H9 (cell line): ENCODE measurements around the gene IL15RA. TPM values are rescaled to one million over a fixed set of nuclear protein-coding genes. Genes with fewer than 3 reads are reported as not detected.
A peak's percentile ranks its signal among the peaks of the same experiment; 100 is the strongest.

ENCODE experiments used
- DNase-seq: peaks from one replicate; pipeline ENCODE4 v3.0.0-alpha.2; 2017
- H2AFZ ChIP-seq: one replicate; pipeline ENCODE4 v1.6.1; 2013; ENCODE audit warnings: mild to moderate bottlenecking, low read length, control low read depth, moderate library complexity
- H2AK5ac ChIP-seq: 2 replicates; pipeline ENCODE4 v1.6.1; 2013; ENCODE audit warnings: low read length, control low read depth, mixed read lengths; ENCODE audit not compliant: insufficient read length
- H2BK120ac ChIP-seq: one replicate; pipeline ENCODE4 v1.6.1; 2013; ENCODE audit warnings: low read depth, mild to moderate bottlenecking, low read length, control low read depth, inconsistent platforms; ENCODE audit not compliant: poor library complexity, severe bottlenecking
- H2BK12ac ChIP-seq: 2 replicates; pipeline ENCODE4 v1.6.1; 2013; ENCODE audit warnings: low read length, control low read depth, mixed read lengths, low read depth; ENCODE audit not compliant: insufficient read length
- H2BK15ac ChIP-seq: 2 replicates; pipeline ENCODE4 v1.6.1; 2013; ENCODE audit warnings: low read depth, low read length, control low read depth
- H2BK20ac ChIP-seq: one replicate; pipeline ENCODE4 v1.6.1; 2013; ENCODE audit warnings: low read depth, mild to moderate bottlenecking, low read length, control low read depth, inconsistent platforms; ENCODE audit not compliant: poor library complexity, severe bottlenecking
- H2BK5ac ChIP-seq: 2 replicates; pipeline ENCODE4 v1.6.1; 2013; ENCODE audit warnings: low read length, control low read depth, mixed read lengths; ENCODE audit not compliant: insufficient read length
- H3K14ac ChIP-seq: 2 replicates; pipeline ENCODE4 v1.6.1; 2013; ENCODE audit warnings: low read length, control low read depth; ENCODE audit not compliant: insufficient read depth
- H3K18ac ChIP-seq: 2 replicates; pipeline ENCODE4 v1.6.1; 2013; ENCODE audit warnings: low read depth, mild to moderate bottlenecking, mixed read lengths, low read length, control low read depth; ENCODE audit not compliant: insufficient read length
- H3K23ac ChIP-seq: 2 replicates; pipeline ENCODE4 v1.6.1; 2013; ENCODE audit warnings: low read length, control low read depth, mixed read lengths, low read depth; ENCODE audit not compliant: insufficient read length
- H3K23me2 ChIP-seq: 2 replicates; pipeline ENCODE4 v1.6.1; 2013; ENCODE audit warnings: low read depth, mild to moderate bottlenecking, mixed read lengths, low read length, control low read depth; ENCODE audit not compliant: insufficient read length, poor library complexity, severe bottlenecking
- H3K27ac ChIP-seq: 2 replicates; pipeline ENCODE4 v1.5.1; 2013; ENCODE audit warnings: low read length, control low read depth, mixed read lengths, low read depth; ENCODE audit not compliant: insufficient read length
- H3K27me3 ChIP-seq: 2 replicates; pipeline ENCODE4 v1.6.1; 2013; ENCODE audit warnings: low read length, control low read depth, inconsistent platforms; ENCODE audit not compliant: insufficient read depth
- H3K4ac ChIP-seq: 2 replicates; pipeline ENCODE4 v1.6.1; 2013; ENCODE audit warnings: low read depth, mild to moderate bottlenecking, control low read depth, inconsistent platforms, low read length, moderate library complexity
- H3K4me1 ChIP-seq: 2 replicates; pipeline ENCODE4 v1.6.1; 2013; ENCODE audit warnings: low read length, control low read depth, inconsistent platforms; ENCODE audit not compliant: insufficient read depth
- H3K4me2 ChIP-seq: 2 replicates; pipeline ENCODE4 v1.6.1; 2013; ENCODE audit warnings: low read length, control low read depth, mixed read lengths; ENCODE audit not compliant: insufficient read length, insufficient read depth
- H3K56ac ChIP-seq: 2 replicates; pipeline ENCODE4 v1.6.1; 2013; ENCODE audit warnings: low read depth, mild to moderate bottlenecking, mixed read lengths, low read length, control low read depth; ENCODE audit not compliant: insufficient read length
- H3K79me1 ChIP-seq: 2 replicates; pipeline ENCODE4 v1.6.1; 2013; ENCODE audit warnings: low read depth, mild to moderate bottlenecking, moderate library complexity, low read length, control low read depth, inconsistent platforms; ENCODE audit not compliant: insufficient read depth, poor library complexity, severe bottlenecking
- H3K79me2 ChIP-seq: 2 replicates; pipeline ENCODE4 v1.6.1; 2013; ENCODE audit warnings: low read length, control low read depth, inconsistent platforms; ENCODE audit not compliant: insufficient read depth
- H3K9ac ChIP-seq: 2 replicates; pipeline ENCODE4 v1.6.1; 2013; ENCODE audit warnings: low read length, control low read depth, mixed read lengths; ENCODE audit not compliant: insufficient read length; ENCODE audit errors: extremely low read depth
- H3K9me3 ChIP-seq: one replicate; pipeline ENCODE4 v1.6.1; 2013; ENCODE audit warnings: low read depth, low read length, inconsistent platforms; ENCODE audit not compliant: control insufficient read depth
- H3T11ph ChIP-seq: one replicate; pipeline ENCODE4 v1.6.1; 2013; ENCODE audit warnings: mild to moderate bottlenecking, low read length, control low read depth, inconsistent platforms
- H4K20me1 ChIP-seq: one replicate; pipeline ENCODE4 v1.6.1; 2013; ENCODE audit not compliant: control insufficient read depth, insufficient read length, insufficient read depth
- H4K5ac ChIP-seq: 2 replicates; pipeline ENCODE4 v1.6.1; 2013; ENCODE audit warnings: low read depth, mild to moderate bottlenecking, mixed read lengths, low read length, control low read depth; ENCODE audit not compliant: insufficient read length
- H4K8ac ChIP-seq: replicated peaks from 2 replicates; pipeline ENCODE4 v1.6.1; 2013; ENCODE audit warnings: low read length, control low read depth, mixed read lengths, low read depth; ENCODE audit not compliant: insufficient read length
- H4K91ac ChIP-seq: 2 replicates; pipeline ENCODE4 v1.6.1; 2013; ENCODE audit warnings: low read depth, mild to moderate bottlenecking, moderate library complexity, mixed read lengths, low read length, control low read depth; ENCODE audit not compliant: insufficient read length
- H3K27ac Mint-ChIP-seq, 3 experiments: 2 replicates in 2 of 3; 3 replicates in 1 of 3; pipeline ENCODE4 v1.8.0; 2020 to 2021; ENCODE audit warnings: mixed read lengths in 3 of 3, mild to moderate bottlenecking in 1 of 3, moderate library complexity in 1 of 3
- H3K27me3 Mint-ChIP-seq: 2 replicates; pipeline ENCODE4 v1.8.0; 2021; ENCODE audit warnings: low read depth, mild to moderate bottlenecking, moderate library complexity, mixed read lengths
- H3K36me3 Mint-ChIP-seq, 3 experiments: 2 replicates in 2 of 3; 3 replicates in 1 of 3; pipeline ENCODE4 v1.8.0; 2020 to 2021; ENCODE audit warnings: low read depth in 3 of 3, mixed read lengths in 3 of 3; ENCODE audit not compliant: insufficient read depth in 1 of 3
- H3K4me1 Mint-ChIP-seq, 2 experiments: 2 replicates each; pipeline ENCODE4 v1.8.0; 2020; ENCODE audit warnings: mixed read lengths in 2 of 2
- H3K4me3 Mint-ChIP-seq, 2 experiments: 2 replicates in 1 of 2; 3 replicates in 1 of 2; pipeline ENCODE4 v1.8.0; 2020 to 2021; ENCODE audit warnings: mild to moderate bottlenecking in 2 of 2, mixed read lengths in 2 of 2, moderate library complexity in 1 of 2
- H3K9me3 Mint-ChIP-seq, 2 experiments: 2 replicates in 1 of 2; 3 replicates in 1 of 2; pipeline ENCODE4 v1.8.0; 2020; ENCODE audit warnings: mild to moderate bottlenecking in 2 of 2, mixed read lengths in 2 of 2, moderate library complexity in 1 of 2
- CTCF ChIP-seq: fragments of 200-600 bp; sonication (generic); conservative IDR thresholded peaks from 3 replicates; pipeline ENCODE4 v1.8.0; 2021; ENCODE audit warnings: antibody characterized with exemption, mild to moderate bottlenecking
- WGBS: extraction: QIAGEN DNeasy Blood & Tissue Kit; methylation state at CpG from one replicate; pipeline ENCODE4 v1.1.7; 2013; ENCODE audit warnings: missing lambda C conversion rate, low lambda C conversion rate, mixed read lengths; ENCODE audit not compliant: insufficient read length; ENCODE audit errors: extremely low coverage; 5-methylcytosine and 5-hydroxymethylcytosine counted together
- total RNA-seq: library from RNA; stranded (reverse); gene quantifications from 2 replicates; pipeline ENCODE4 v1.2.1, GENCODE V29; 2021

IL15RA gene
- total RNA-seq, 1 experiment from 2014 or later = 0.31 TPM

- no peak for TF ChIP-seq CTCF
- Histone ChIP-seq H3K27me3 (no peaks in the 10 kb centered on the region), H3K9ac (no peak overlapping the region), H2BK20ac (no peak overlapping the region), H3K4me1 (peaks cover 8% of the 10 kb centered on the region; the same call in 1 of the 2 replicates), H3K4ac (no peak overlapping the region), H3K14ac (no peak overlapping the region; the same call in 1 of the 2 replicates), H4K20me1 (no peaks in the 10 kb centered on the region), H3K4me2 (no peak overlapping the region), H3K56ac (no peak overlapping the region), H3T11ph (no peak overlapping the region), H3K23ac (no peak overlapping the region), H2AFZ (no peak overlapping the region), H4K5ac (no peak overlapping the region), H3K9me3 (no peaks in the 10 kb centered on the region), H3K79me2 (no peaks in the 10 kb centered on the region), H2BK12ac (no peak overlapping the region), H4K91ac (no peak overlapping the region), H3K79me1 (no peaks in the 10 kb centered on the region), H2BK15ac (no peak overlapping the region), H4K8ac (no peak overlapping the region), H3K23me2 (peaks cover 3% of the 10 kb centered on the region), H2BK5ac (no peak overlapping the region), H2AK5ac (no peak overlapping the region), H3K27ac (no peak overlapping the region), H2BK120ac (no peak overlapping the region), H3K18ac (no peak overlapping the region)
- no CpG with 5 or more reads among the region's 15 CpGs for WGBS
- Mint-ChIP-seq H3K27me3 (peaks cover 3% of the 10 kb centered on the region), H3K4me1 (peaks cover 25 to 33% of the 10 kb centered on the region in 2 experiments), H3K36me3 (peaks cover 0 to 5% (median 4%) of the 10 kb centered on the region in 3 experiments; a peak in 4 of 7 replicates), H3K27ac (peak overlapping the region in 1 of 3 experiments; percentile 30; a peak in 1 of 7 replicates), H3K9me3 (no peaks in the 10 kb centered on the region), H3K4me3 (no peak overlapping the region)
- peak; percentile 61 for DNase-seq
Observed at GRCh38 chr10:5943536-5943935, 33.8 kb downstream of the IL15RA start.
